K562 (cell line): Measurements from ENCODE around the gene CDC25B. TPM values are rescaled to one million over a fixed set of nuclear protein-coding genes. Genes with fewer than 3 reads are reported as not detected.

ENCODE experiments used
- ATAC-seq: fragments of 200-7000 bp; cut with Tn5 transposase; 3 replicates; pipeline ENCODE4 v1.9.1; 2020; ENCODE audit warnings: moderate library complexity
- BruUV-seq: library from RNA; stranded (reverse); fragments of 400-500 nt; replicated peaks from 2 replicates; lab custom pipeline; 2021; lab: Mats Ljungman, UMichigan
- CTCF ChIA-PET: fragments of 300-600 bp; formaldehyde crosslinking; extraction: SDS; loops from one replicate; lab custom pipeline; 2021; ENCODE audit warnings: low intra/inter-chr PET ratio; lab: Yijun Ruan, JAX
- POLR2A ChIA-PET: fragments of 300-600, 350-650 bp; sonication (Branson Sonifier 250); formaldehyde crosslinking; extraction: SDS; loops from one replicate; lab custom pipeline; 2021; ENCODE audit warnings: antibody characterized with exemption, inconsistent platforms; lab: Yijun Ruan, JAX
- DNase-seq, 4 experiments: peaks; one replicate each; pipeline versions ENCODE4 v3.0.0 to v3.0.0-alpha.2; 2011 to 2018; ENCODE audit warnings: low spot score in 3 of 4, mixed read lengths in 3 of 4; ENCODE audit errors: extremely low read depth in 1 of 4
- FAIRE-seq: peaks from 2 replicates; lab custom pipeline; 2011; peaks lifted over from hg19 to GRCh38; lab: Jason Lieb, UNC
- H2AFZ ChIP-seq: 2 replicates; pipeline ENCODE4 v1.6.0; 2011; ENCODE audit warnings: low read depth, low read length, control low read depth, inconsistent platforms
- H3K27ac ChIP-seq: fragments of 200-600 bp; 3 replicates; pipeline ENCODE4 v1.8.0; 2011; ENCODE audit warnings: low read depth, mild to moderate bottlenecking, control low read depth, inconsistent platforms, low read length, moderate library complexity, mixed read lengths; ENCODE audit errors: extremely low read depth
- H3K27me3 ChIP-seq, 2 experiments: fragments of 300-600 bp in 1 of 2; 2 replicates in 1 of 2; 3 replicates in 1 of 2; pipeline versions ENCODE4 v1.6.0 to v1.8.0; 2011; ENCODE audit warnings: inconsistent platforms in 2 of 2, low read length in 2 of 2, mild to moderate bottlenecking in 1 of 2, mixed read lengths in 1 of 2, moderate library complexity in 1 of 2; ENCODE audit not compliant: control insufficient read depth in 2 of 2, insufficient read depth in 2 of 2
- H3K36me3 ChIP-seq: fragments of 300-600 bp; 3 replicates; pipeline ENCODE4 v1.8.0; 2011; ENCODE audit warnings: mild to moderate bottlenecking, low read length, inconsistent platforms; ENCODE audit not compliant: control insufficient read depth, insufficient read depth
- H3K4me1 ChIP-seq, 2 experiments: fragments of 200-600 bp in 1 of 2; replicated peaks in 1 of 2; 2 replicates in 1 of 2; 3 replicates in 1 of 2; pipeline versions ENCODE4 v1.5.1 to v1.8.0; 2011; ENCODE audit warnings: inconsistent platforms in 2 of 2, low read length in 2 of 2, mild to moderate bottlenecking in 1 of 2, mixed read lengths in 1 of 2, moderate library complexity in 1 of 2; ENCODE audit not compliant: control insufficient read depth in 2 of 2, insufficient read depth in 2 of 2
- H3K4me2 ChIP-seq: 2 replicates; pipeline ENCODE4 v1.6.1; 2011; ENCODE audit warnings: low read length, control low read depth, inconsistent platforms, mixed read lengths; ENCODE audit not compliant: insufficient read depth
- H3K4me3 ChIP-seq: fragments of 200-600 bp; sonication (generic), shearing (Covaris generic); 2 replicates; pipeline ENCODE4 v1.5.1; 2016; ENCODE audit warnings: control low read depth, inconsistent platforms
- H3K79me2 ChIP-seq: fragments of 200-600 bp; 3 replicates; pipeline ENCODE4 v1.8.0; 2011; ENCODE audit warnings: low read length, inconsistent platforms; ENCODE audit not compliant: control insufficient read depth, insufficient read depth
- H3K9ac ChIP-seq, 2 experiments: 2 replicates each; pipeline versions ENCODE4 v1.6.0 to v1.6.1; 2011; ENCODE audit warnings: low read depth in 2 of 2, low read length in 2 of 2, control low read depth in 1 of 2, inconsistent platforms in 1 of 2, mild to moderate bottlenecking in 1 of 2, mixed read lengths in 1 of 2; ENCODE audit not compliant: insufficient read depth in 1 of 2
- H3K9me1 ChIP-seq: one replicate; pipeline ENCODE4 v1.6.0; 2011; ENCODE audit warnings: inconsistent platforms, mild to moderate bottlenecking, low read length, moderate library complexity; ENCODE audit not compliant: control insufficient read depth, insufficient read depth
- H3K9me3 ChIP-seq: replicated peaks from 2 replicates; pipeline ENCODE4 v1.5.1; 2011; ENCODE audit warnings: low read depth, low read length, inconsistent platforms; ENCODE audit not compliant: control insufficient read depth, insufficient read depth
- H4K20me1 ChIP-seq: replicated peaks from 2 replicates; pipeline ENCODE4 v1.6.1; 2011; ENCODE audit warnings: low read length, inconsistent platforms, mixed read lengths; ENCODE audit not compliant: control insufficient read depth, insufficient read depth
- ARHGAP35 ChIP-seq: fragments of 450-650 bp; IDR thresholded peaks from 2 replicates; pipeline ENCODE4 v1.6.1; 2018; ENCODE audit not compliant: partially characterized antibody
- CREB3 ChIP-seq: fragments of 450-650 bp; conservative IDR thresholded peaks from 2 replicates; pipeline ENCODE4 v1.6.1; 2016; ENCODE audit warnings: missing genetic modification characterization, low read depth, mild to moderate bottlenecking, missing compliant biosample characterization, moderate library complexity
- YY1 ChIP-seq, 3 experiments: IDR thresholded peaks; 2 replicates each; pipeline ENCODE4 v1.6.1; 2011; ENCODE audit warnings: low read length in 2 of 3, mild to moderate bottlenecking in 2 of 3, moderate library complexity in 2 of 3, borderline replicate concordance in 1 of 3, control low read depth in 1 of 3, low read depth in 1 of 3; ENCODE audit not compliant: insufficient read depth in 3 of 3, insufficient replicate concordance in 2 of 3, control insufficient read depth in 1 of 3, insufficient read length in 1 of 3; ENCODE audit errors: extremely low read depth in 1 of 3
- ZNF740 ChIP-seq, 3 experiments: fragments of 200-800 bp in 1 of 3; sonication (Bioruptor generic) in 1 of 3; sonication (generic) in 1 of 3; formaldehyde crosslinking in 1 of 3; IDR thresholded peaks; 2 replicates each; pipeline versions ENCODE4 v1.6.1 to v1.8.0; 2016 to 2022; ENCODE audit warnings: mild to moderate bottlenecking in 2 of 3, missing compliant biosample characterization in 2 of 3, missing genetic modification characterization in 2 of 3, missing genetic modification reagents in 1 of 3
- WGBS: fragments of 100-300 bp; shearing (Covaris generic); methylation state at CpG from one replicate; pipeline ENCODE4 v1.1.6; 2016; ENCODE audit warnings: low coverage, mixed read lengths; ENCODE audit not compliant: insufficient coverage; ENCODE audit errors: missing lambda C conversion rate; 5-methylcytosine and 5-hydroxymethylcytosine counted together
- in situ Hi-C: fragments of 300-500 bp; cut with MboI; formaldehyde crosslinking; loops from 4 replicates; pipeline ENCODE4 v1.15.0; 2018; ENCODE audit warnings: inconsistent platforms, mixed read lengths
- intact Hi-C: fragments of 100-400 bp; cut with micrococcal nuclease; formaldehyde crosslinking; loops from 2 replicates; pipeline ENCODE4 v1.14.2; 2022
- polyA plus RNA-seq, 8 experiments: library from polyadenylated mRNA; depleted of rRNA in 4 of 8; stranded (reverse) in 5 of 8; unstranded in 3 of 8; fragments of >200 nt; fragmentation: Nextera tagmentation in 2 of 8; fragmentation: Illumina TruSeq in 1 of 8; extraction: Ambion mirVana in 2 of 8; extraction: Trizol in 1 of 8; gene quantifications; 2 replicates each; pipeline versions ENCODE4 v1.2.1 to v1.2.3, GENCODE V29; 2011 to 2014; ENCODE audit warnings: inconsistent platforms in 1 of 8, missing spikeins in 1 of 8
- total RNA-seq, 7 experiments: library from RNA; depleted of rRNA in 6 of 7; stranded (reverse); fragments of >200 nt in 6 of 7; fragmentation: Illumina TruSeq in 2 of 7; extraction: Trizol in 2 of 7; gene quantifications; 2 replicates each; pipeline versions ENCODE4 v1.2.1 to v1.2.3, GENCODE V29; 2011 to 2021; ENCODE audit warnings: low replicate concordance in 1 of 7

Gene CDC25B
- total and polyA plus RNA-seq, 9 of the 15 experiments (the other 6 are each of a cell fraction or from before 2014, with no cell fraction given) = 2.3 to 35.7 (median 9.5) TPM

- no peak for TF ChIP-seq CREB3 (tag)
Observed at GRCh38 chr20:3794701-3795420, 1.2 kb upstream of the CDC25B start (continued).

- H3K9me3 ChIP-seq = no peaks in the 10 kb centered on the region
- H3K4me3 ChIP-seq = peak overlapping the region; percentile 55
- H3K36me3 ChIP-seq = peaks cover 27% of the 10 kb centered on the region; the same call in 2 of the 3 replicates
- H3K27ac ChIP-seq = peak overlapping the region; percentile 69; the same call in 2 of the 3 replicates
- no peaks in the 10 kb centered on the region for H4K20me1 ChIP-seq
- H3K9me1 ChIP-seq = no peaks in the 10 kb centered on the region
- peaks cover 14 to 40% of the 10 kb centered on the region in 2 experiments; a peak in 4 of 5 replicates for H3K4me1 ChIP-seq
- 4% methylated on average over 26 of the region's 33 CpGs for WGBS
- no peaks in the 10 kb centered on the region for H3K27me3 ChIP-seq
- DNase-seq (no peak), FAIRE-seq (no peak), ATAC-seq (peak; percentile 49)
- POLR2A ChIA-PET = interaction anchor here (0.6 kb wide), 1 partner anchor 13 kb away, joined by 3 read pairs; no protein-coding TSS in a partner anchor
- peaks cover 12% of the 10 kb centered on the region; the same call in 2 of the 3 replicates for H3K79me2 ChIP-seq
- in situ Hi-C loops (no loop called here), intact Hi-C loops (no loop called here)
- peak overlapping the region; percentile 80 for H3K4me2 ChIP-seq
- CTCF ChIA-PET = no interaction called here
- H2AFZ ChIP-seq = peak overlapping the region; percentile 51; the same call in 1 of the 2 replicates
- BruUV-seq = no TSS peak
- TF ChIP-seq ARHGAP35 = no peak
- peak; percentile 33; the same call in 1 of the 2 replicates for TF ChIP-seq ZNF740 (CRISPR knock-in tag; IDR thresholded peaks at IDR 0.05)
- TF ChIP-seq ZNF740 (tag; IDR thresholded peaks at IDR 0.05) = no peak
- peak in 1 of 3 experiments; percentile 18 for TF ChIP-seq YY1 (IDR thresholded peaks at IDR 0.05; ENCODE audit: borderline replicate concordance in 1 of 3, control insufficient read depth in 1 of 3, extremely low read depth in 1 of 3, insufficient read depth in 3 of 3, insufficient read length in 1 of 3, insufficient replicate concordance in 2 of 3, low read depth in 1 of 3, low read length in 2 of 3)
- peak overlapping the region; percentile 61 to 93 for H3K9ac ChIP-seq
Observed at GRCh38 chr20:3796477-3797225, 541 bp downstream of the CDC25B start.
